SKM-1 (cell line): ENCODE results near the gene RUNX2.

ENCODE experiments used
- DNase-seq: peaks from one replicate; lab custom pipeline; 2025; ENCODE audit not compliant: unreplicated experiment; lab: John Stamatoyannopoulos, UW

Gene RUNX2

GRCh38 chr6:45411959-45412358, 83.8 kb downstream of the RUNX2 start:
- DNase-seq: no peak

GRCh38 chr6:45415315-45415714, 87.2 kb downstream of the RUNX2 start:
- no peak for DNase-seq

- DNase-seq: no peak
Measured at GRCh38 chr6:45415788-45416518, 87.8 kb downstream of the RUNX2 start.

GRCh38 chr6:45416700-45417099, 88.6 kb downstream of the RUNX2 start:
- no peak for DNase-seq

GRCh38 chr6:45417436-45417835, 89.3 kb downstream of the RUNX2 start:
- DNase-seq: no peak

- DNase-seq: no peak
Measured at GRCh38 chr6:45419571-45420082, 91.5 kb downstream of the RUNX2 start.

- no peak for DNase-seq
Measured at GRCh38 chr6:45420083-45420908, 92.2 kb downstream of the RUNX2 start.

GRCh38 chr6:45420909-45421708, 93.0 kb downstream of the RUNX2 start:
- DNase-seq: no peak

- DNase-seq: no peak
Measured at GRCh38 chr6:45421709-45422502, 93.8 kb downstream of the RUNX2 start.

- no peak for DNase-seq
Measured at GRCh38 chr6:45422503-45423110, 94.5 kb downstream of the RUNX2 start.

- no peak for DNase-seq
Measured at GRCh38 chr6:45423111-45423823, 95.1 kb downstream of the RUNX2 start.

- no peak for DNase-seq
Measured at GRCh38 chr6:45423824-45424450, 95.8 kb downstream of the RUNX2 start.

- no peak for DNase-seq
Measured at GRCh38 chr6:45424451-45424861, 96.3 kb downstream of the RUNX2 start.

GRCh38 chr6:45426251-45426650, 98.1 kb downstream of the RUNX2 start:
- no peak for DNase-seq

GRCh38 chr6:45427726-45428125, 99.6 kb downstream of the RUNX2 start:
- DNase-seq: no peak

GRCh38 chr6:45428727-45429126, 100.6 kb downstream of the RUNX2 start:
- no peak for DNase-seq

- no peak for DNase-seq
Measured at GRCh38 chr6:45430590-45431202, 102.6 kb downstream of the RUNX2 start.

GRCh38 chr6:45431317-45432065, 103.4 kb downstream of the RUNX2 start:
- DNase-seq: no peak
